Spleen (tissue), 11 donors: Measurements from ENCODE around the gene LRRC38. TPM values are rescaled to one million over a fixed set of nuclear protein-coding genes. Genes with fewer than 3 reads are reported as not detected.

ENCODE experiments used
- DNase-seq: peaks from one replicate; pipeline ENCODE4 v3.0.0-alpha.2; 2020
- H3K27ac ChIP-seq, 8 donors: fragments of 200-600 bp; sonication (generic) in 7 of 8; 1 replicate in 4 of 8; 2 replicates in 4 of 8; pipeline versions ENCODE4 v1.5.0 to v1.8.0; 2016 to 2021; ENCODE audit warnings: inconsistent platforms in 4 of 8, mild to moderate bottlenecking in 4 of 8, moderate library complexity in 1 of 8
- H3K27me3 ChIP-seq, 7 donors: fragments of 200-600 bp; sonication (generic) in 6 of 7; replicated peaks in 1 of 7; 1 replicate in 4 of 7; 2 replicates in 3 of 7; pipeline versions ENCODE4 v1.5.0 to v1.8.0; 2016 to 2021; ENCODE audit warnings: inconsistent platforms in 3 of 7, mild to moderate bottlenecking in 1 of 7
- H3K36me3 ChIP-seq, 6 donors: fragments of 200-600 bp; sonication (generic) in 5 of 6; 1 replicate in 4 of 6; 2 replicates in 2 of 6; pipeline versions ENCODE4 v1.5.0 to v1.8.0; 2016 to 2021; ENCODE audit warnings: inconsistent platforms in 2 of 6
- H3K4me1 ChIP-seq, 6 donors: fragments of 200-600 bp; sonication (generic) in 5 of 6; 1 replicate in 3 of 6; 2 replicates in 3 of 6; pipeline versions ENCODE4 v1.5.0 to v1.8.0; 2016 to 2021; ENCODE audit warnings: inconsistent platforms in 3 of 6
- H3K4me3 ChIP-seq, 8 donors: fragments of 200-600 bp; sonication (generic) in 7 of 8; 1 replicate in 4 of 8; 2 replicates in 4 of 8; pipeline versions ENCODE4 v1.5.0 to v1.8.0; 2016 to 2021; ENCODE audit warnings: inconsistent platforms in 4 of 8, mild to moderate bottlenecking in 4 of 8, moderate library complexity in 2 of 8
- H3K9me3 ChIP-seq, 8 donors: fragments of 200-600 bp; sonication (generic) in 7 of 8; 1 replicate in 4 of 8; 2 replicates in 4 of 8; pipeline versions ENCODE4 v1.5.0 to v1.8.0; 2016 to 2021; ENCODE audit warnings: inconsistent platforms in 4 of 8
- POLR2A ChIP-seq, 3 donors: fragments of 450-650 bp; IDR thresholded peaks; one replicate each; pipeline ENCODE4 v1.5.1; 2017; ENCODE audit warnings: antibody characterized with exemption in 3 of 3, mild to moderate bottlenecking in 1 of 3
- POLR2AphosphoS5 ChIP-seq, 3 donors: sonication (generic); formaldehyde crosslinking; IDR thresholded peaks; one replicate each; pipeline ENCODE4 v1.5.1; 2017; ENCODE audit warnings: antibody characterized with exemption in 3 of 3
- WGBS, 5 donors: extraction: QIAGEN DNeasy Blood & Tissue Kit in 3 of 5; methylation state at CpG; one replicate each; pipeline versions ENCODE4 v1.1.5 to v1.1.7; 2013 to 2018; 5-methylcytosine and 5-hydroxymethylcytosine counted together
- intact Hi-C: fragments of 100-400 bp; cut with DNase I; formaldehyde crosslinking; loops from one replicate; pipeline ENCODE4 v1.15.0; 2023; ENCODE audit warnings: low total_unique reads
- polyA plus RNA-seq, 3 donors: library from polyadenylated mRNA; stranded (reverse); fragments of 200-250 nt; gene quantifications; one replicate each; pipeline ENCODE4 v1.2.1, GENCODE V29; 2013
- total RNA-seq, 7 donors: library from RNA; depleted of rRNA in 3 of 7; stranded (reverse); fragments of >200 nt in 3 of 7; fragmentation: NEBNext Ultra II Directional in 4 of 7; extraction: Animal tissue kit (Norgen Biotek cat#: 25700) in 4 of 7; gene quantifications; one replicate each; pipeline versions ENCODE4 v1.1.0 to v1.2.1, GENCODE V29; 2016 to 2021
- TF ChIP-seq, protein P1 (sequence below), 11 experiments: fragments of 200-600 bp in 7 of 11; fragments of 450-650 bp in 4 of 11; sonication (generic) in 4 of 11; IDR thresholded peaks in 8 of 11; conservative IDR thresholded peaks in 3 of 11; 1 replicate in 7 of 11; 2 replicates in 4 of 11; pipeline versions ENCODE4 v1.4.0 to v1.8.0; 2016 to 2021; ENCODE audit warnings: antibody characterized with exemption in 11 of 11, inconsistent platforms in 4 of 11, mild to moderate bottlenecking in 1 of 11
- donor health status: healthy with polysubstance abuse.
- donor health status: DM: no; HTN: no; CAD: no; lungs with moderate emphysema.
- donor health status: DM: no; HTN: no; CAD: no.
- donor health status: Bipolar disorder and iron deficiency.
- donor health status: healthy.
- donor health status: DM: no; HTN: no; CAD: no.
- donor health status: DM: yes; HTN: yes; CAD: no.

Gene LRRC38
- total and polyA plus RNA-seq, 10 donors = 0.03 to 0.28 TPM; not detected in 8

DNA sequence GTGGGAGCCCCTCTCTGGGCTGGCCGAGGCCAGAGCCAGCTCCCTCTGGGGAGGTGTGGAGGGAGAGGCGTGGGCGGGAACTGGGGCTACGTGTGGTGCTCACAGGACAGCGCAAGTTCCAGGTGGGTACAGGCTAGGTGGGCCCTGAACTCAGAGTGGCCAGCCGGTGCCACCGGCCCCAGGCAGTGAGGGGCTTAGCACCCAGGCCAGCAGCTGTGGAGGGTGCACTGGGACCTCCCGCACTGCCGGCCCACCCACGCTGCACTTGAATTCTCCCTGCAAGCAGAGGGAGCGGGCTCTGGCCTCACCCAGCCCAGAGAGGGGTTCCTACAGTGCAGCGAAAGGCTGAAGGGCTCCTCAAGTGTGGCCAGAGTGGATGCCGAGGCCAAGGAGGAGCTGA, 83.3 kb downstream of the LRRC38 start:
- no peak for DNase-seq
- intact Hi-C loops = no loop called here
- Histone ChIP-seq H3K27me3 (peaks cover 0 to 49% (median 0%) of the 10 kb centered on the region in 7 donors), H3K27ac (no peak overlapping the region), H3K4me1 (no peaks in the 10 kb centered on the region), H3K9me3 (peaks cover 0 to 12% (median 0%) of the 10 kb centered on the region in 8 donors), H3K36me3 (no peaks in the 10 kb centered on the region), H3K4me3 (no peak overlapping the region)
- 87 to 95% (median 92%) methylated on average over 4 to 13 of the region's 13 CpGs for WGBS, 5 donors
- TF ChIP-seq, protein P1, sequence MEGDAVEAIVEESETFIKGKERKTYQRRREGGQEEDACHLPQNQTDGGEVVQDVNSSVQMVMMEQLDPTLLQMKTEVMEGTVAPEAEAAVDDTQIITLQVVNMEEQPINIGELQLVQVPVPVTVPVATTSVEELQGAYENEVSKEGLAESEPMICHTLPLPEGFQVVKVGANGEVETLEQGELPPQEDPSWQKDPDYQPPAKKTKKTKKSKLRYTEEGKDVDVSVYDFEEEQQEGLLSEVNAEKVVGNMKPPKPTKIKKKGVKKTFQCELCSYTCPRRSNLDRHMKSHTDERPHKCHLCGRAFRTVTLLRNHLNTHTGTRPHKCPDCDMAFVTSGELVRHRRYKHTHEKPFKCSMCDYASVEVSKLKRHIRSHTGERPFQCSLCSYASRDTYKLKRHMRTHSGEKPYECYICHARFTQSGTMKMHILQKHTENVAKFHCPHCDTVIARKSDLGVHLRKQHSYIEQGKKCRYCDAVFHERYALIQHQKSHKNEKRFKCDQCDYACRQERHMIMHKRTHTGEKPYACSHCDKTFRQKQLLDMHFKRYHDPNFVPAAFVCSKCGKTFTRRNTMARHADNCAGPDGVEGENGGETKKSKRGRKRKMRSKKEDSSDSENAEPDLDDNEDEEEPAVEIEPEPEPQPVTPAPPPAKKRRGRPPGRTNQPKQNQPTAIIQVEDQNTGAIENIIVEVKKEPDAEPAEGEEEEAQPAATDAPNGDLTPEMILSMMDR (IDR thresholded peaks at IDR 0.05 in 8 of 11, conservative IDR thresholded peaks at IDR 0.05 in 3 of 11) = no peak
- no peak for TF ChIP-seq POLR2AphosphoS5 (IDR thresholded peaks at IDR 0.05)
- no peak for TF ChIP-seq POLR2A (IDR thresholded peaks at IDR 0.05)

Other genes with a start within 250 kb of the LRRC38 start
- not detected for gene PRAMEF8, start 228.9 kb downstream of the LRRC38 start, total RNA-seq
- not detected for gene PRAMEF8, start 228.9 kb downstream of the LRRC38 start, polyA plus RNA-seq
- not detected for gene PRAMEF33, start 210.5 kb downstream of the LRRC38 start, total RNA-seq
- gene PRAMEF33, start 210.5 kb downstream of the LRRC38 start, polyA plus RNA-seq = not detected
- gene PRAMEF15, start 198.4 kb downstream of the LRRC38 start, total RNA-seq = not detected
- gene PRAMEF15, start 198.4 kb downstream of the LRRC38 start, polyA plus RNA-seq = not detected
- gene PRAMEF14, start 166.9 kb downstream of the LRRC38 start, total RNA-seq = not detected
- not detected for gene PRAMEF14, start 166.9 kb downstream of the LRRC38 start, polyA plus RNA-seq
- not detected for gene PRAMEF19, start 142.1 kb downstream of the LRRC38 start, total RNA-seq
- not detected for gene PRAMEF19, start 142.1 kb downstream of the LRRC38 start, polyA plus RNA-seq
- gene PRAMEF17, start 124.4 kb downstream of the LRRC38 start, total RNA-seq = not detected
- not detected for gene PRAMEF17, start 124.4 kb downstream of the LRRC38 start, polyA plus RNA-seq
- not detected for gene PRAMEF20, start 103.6 kb downstream of the LRRC38 start, total RNA-seq
- gene PRAMEF20, start 103.6 kb downstream of the LRRC38 start, polyA plus RNA-seq = under 1 TPM in 1 of 3 donors, not detected in 2; 0.09 TPM
- under 1 TPM in 3 of 7 donors, not detected in 4; 0.19 to 0.49 (median 0.44) TPM for gene PDPN, start 69.8 kb upstream of the LRRC38 start, total RNA-seq
- gene PDPN, start 69.8 kb upstream of the LRRC38 start, polyA plus RNA-seq = 1 to 10 TPM in 1 of 3 donors, under 1 TPM in 2; 0.09 to 1.9 (median 0.32) TPM
- 10 to 100 TPM; 54.7 to 75.7 (median 63.4) TPM for gene PRDM2, start 186.2 kb upstream of the LRRC38 start, total RNA-seq
- gene PRDM2, start 186.2 kb upstream of the LRRC38 start, polyA plus RNA-seq = 10 to 100 TPM; 12.0 to 17.5 (median 15.5) TPM